Right renal cortex interstitium (tissue), 3 donors: Measurements from ENCODE around the gene MLH1. TPM values are rescaled to one million over a fixed set of nuclear protein-coding genes. Genes with fewer than 3 reads are reported as not detected.
"Not testable (repeated sequence)": the region's sequence is repeated elsewhere in the genome, so short reads cannot be mapped to it uniquely, and the experiment has no call there.

ENCODE experiments used
- DNase-seq, 3 donors: peaks; one replicate each; pipeline ENCODE4 v3.0.0-alpha.2; 2013; ENCODE audit warnings: low read depth in 3 of 3, low spot score in 2 of 3
- polyA plus RNA-seq, 3 donors: library from polyadenylated mRNA; unstranded; fragments of 120-200 nt; gene quantifications; one replicate each; pipeline ENCODE4 v1.2.1, GENCODE V29; 2013; ENCODE audit not compliant: insufficient read length in 3 of 3

MLH1 gene
- 10 to 100 TPM; 48.1 to 56.3 (median 51.5) TPM for polyA plus RNA-seq

DNA sequence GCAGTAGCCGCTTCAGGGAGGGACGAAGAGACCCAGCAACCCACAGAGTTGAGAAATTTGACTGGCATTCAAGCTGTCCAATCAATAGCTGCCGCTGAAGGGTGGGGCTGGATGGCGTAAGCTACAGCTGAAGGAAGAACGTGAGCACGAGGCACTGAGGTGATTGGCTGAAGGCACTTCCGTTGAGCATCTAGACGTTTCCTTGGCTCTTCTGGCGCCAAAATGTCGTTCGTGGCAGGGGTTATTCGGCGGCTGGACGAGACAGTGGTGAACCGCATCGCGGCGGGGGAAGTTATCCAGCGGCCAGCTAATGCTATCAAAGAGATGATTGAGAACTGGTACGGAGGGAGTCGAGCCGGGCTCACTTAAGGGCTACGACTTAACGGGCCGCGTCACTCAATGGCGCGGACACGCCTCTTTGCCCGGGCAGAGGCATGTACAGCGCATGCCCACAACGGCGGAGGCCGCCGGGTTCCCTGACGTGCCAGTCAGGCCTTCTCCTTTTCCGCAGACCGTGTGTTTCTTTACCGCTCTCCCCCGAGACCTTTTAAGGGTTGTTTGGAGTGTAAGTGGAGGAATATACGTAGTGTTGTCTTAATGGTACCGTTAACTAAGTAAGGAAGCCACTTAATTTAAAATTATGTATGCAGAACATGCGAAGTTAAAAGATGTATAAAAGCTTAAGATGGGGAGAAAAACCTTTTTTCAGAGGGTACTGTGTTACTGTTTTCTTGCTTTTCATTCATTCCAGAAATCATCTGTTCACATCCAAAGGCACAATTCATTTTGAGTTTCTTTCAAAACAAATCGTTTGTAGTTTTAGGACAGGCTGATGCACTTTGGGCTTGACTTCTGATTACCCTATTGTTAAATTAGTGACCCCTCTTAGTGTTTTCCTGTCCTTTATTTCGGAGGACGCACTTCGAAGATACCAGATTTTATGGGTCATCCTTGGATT is at the start of gene MLH1:
MLH1 (plus strand) TSS at position 193 of the 958 bp plus-strand sequence; CDS start at position 223, 30 bp downstream.
- peak; percentile 100 for DNase-seq

DNA sequence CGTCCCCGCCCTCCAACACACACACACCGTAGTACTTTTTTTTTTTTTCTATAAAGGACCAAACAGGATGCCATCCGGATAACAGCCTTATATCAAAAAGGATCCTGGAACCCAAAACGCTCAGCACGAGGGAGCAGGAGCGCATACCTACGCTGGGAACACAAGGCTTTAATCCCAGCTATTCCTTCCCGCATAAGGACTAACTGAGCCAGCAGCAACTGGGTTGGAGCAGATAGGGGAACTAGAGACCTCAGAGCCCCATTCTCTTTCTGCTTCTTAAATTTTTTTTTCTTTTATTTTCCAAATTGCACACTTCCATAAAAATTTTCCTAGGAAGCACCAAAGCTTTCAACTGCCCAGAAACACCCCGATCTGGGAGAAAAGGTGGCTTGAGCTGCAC is 49.7 kb upstream of the MLH1 start:
- no peak for DNase-seq

DNA sequence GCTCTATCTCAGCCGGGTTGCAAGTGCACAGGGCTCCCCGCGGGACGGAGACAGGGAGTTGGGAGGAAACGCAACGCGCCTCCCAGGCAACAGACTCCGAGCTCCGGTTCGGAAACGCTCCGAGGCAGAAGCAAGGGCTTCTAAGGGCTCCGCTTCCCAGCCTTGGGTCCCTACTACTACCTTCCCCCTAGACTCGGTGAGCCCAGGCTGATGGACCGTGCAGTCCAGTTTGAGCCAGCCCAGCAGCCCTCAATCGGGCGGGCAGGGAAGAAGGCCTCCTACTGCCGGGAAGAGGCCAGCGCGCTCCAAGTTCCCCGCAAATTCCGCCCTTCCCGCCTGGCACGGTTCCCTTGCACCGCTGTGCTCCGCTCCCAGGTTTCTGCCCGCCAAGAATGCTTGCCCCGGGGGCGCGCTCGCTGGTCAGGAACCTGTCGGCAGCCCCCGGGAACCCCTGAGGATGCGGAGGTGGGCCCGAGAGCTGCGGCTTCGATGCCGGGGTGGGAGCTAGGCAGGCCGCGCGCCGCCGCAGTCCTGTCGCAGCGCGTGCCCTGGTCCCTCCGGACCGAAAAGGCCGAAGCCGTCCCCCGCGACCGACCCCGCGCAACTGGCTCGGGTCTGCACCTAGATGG is 49.2 kb upstream of the MLH1 start:
- peak in 2 of 3 donors; percentile 36 to 60 for DNase-seq

DNA sequence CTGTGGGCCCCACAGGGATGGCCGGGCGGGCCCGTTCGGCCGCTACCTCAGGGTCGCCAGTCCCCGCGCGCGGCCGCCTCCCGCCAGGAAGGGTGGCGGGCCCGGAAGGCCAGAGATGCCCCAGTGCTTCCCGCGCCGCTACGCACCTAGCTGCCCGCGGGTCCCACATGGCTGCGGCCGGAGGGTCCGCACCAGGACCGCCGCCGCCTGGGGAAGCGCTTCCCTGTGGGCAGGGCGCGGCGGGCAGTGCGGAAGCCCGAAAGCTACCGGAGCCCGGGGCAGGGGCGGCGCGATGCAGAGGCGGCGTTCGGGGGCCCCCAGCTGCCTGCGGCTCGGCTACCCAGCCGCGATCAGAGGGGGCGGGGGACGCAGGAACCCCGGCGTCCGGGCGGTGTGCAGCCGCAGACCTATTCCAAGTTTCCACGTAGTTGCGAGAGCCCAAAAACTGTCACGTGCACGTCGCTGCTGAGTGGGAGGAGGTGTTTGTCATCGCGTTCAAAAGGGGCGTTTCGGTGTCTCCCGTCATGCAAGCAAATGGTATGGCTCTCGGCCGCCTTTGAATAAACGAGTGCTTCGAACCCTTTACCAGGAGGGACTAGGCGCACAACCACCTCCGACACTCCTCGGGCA is 48.6 kb upstream of the MLH1 start, which contains the start of gene TRANK1:
TRANK1 (minus strand) TSS at position 414 of the 630 bp plus-strand sequence; CDS start at position 169, 245 bp downstream.
- DNase-seq, result peak in 1 of 3 donors; percentile 45

DNA sequence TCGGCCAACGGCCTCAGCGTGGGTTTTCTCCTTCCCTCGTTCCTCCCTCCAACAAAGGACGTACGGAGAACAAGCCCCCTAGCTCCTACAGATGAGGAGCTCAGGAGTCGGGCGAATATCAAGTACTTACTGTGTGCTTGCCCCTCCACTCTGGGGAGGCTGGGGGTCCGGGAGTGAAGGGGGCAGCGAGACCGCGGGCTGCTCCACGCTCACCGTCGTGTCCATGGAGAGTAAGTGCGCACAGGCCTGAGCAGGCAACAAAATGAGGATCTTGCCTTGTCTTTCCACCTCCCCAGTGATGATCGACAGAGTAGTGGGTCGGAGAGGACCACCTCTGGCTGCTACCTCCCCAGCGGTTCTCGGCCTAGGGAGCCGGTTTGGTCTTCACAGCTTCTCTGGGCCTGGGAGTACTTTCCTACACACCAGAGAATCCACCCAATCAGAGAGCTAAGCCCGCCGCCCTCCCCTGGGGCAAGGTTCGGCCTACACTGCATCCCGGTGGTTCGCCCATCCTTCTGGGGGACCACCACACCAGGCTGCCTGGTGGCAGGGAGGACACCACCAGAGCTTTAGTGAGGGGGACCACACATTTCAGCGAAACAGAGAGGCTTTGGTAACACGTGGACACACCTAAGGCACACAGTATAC is 47.9 kb upstream of the MLH1 start:
- DNase-seq, result no peak

DNA sequence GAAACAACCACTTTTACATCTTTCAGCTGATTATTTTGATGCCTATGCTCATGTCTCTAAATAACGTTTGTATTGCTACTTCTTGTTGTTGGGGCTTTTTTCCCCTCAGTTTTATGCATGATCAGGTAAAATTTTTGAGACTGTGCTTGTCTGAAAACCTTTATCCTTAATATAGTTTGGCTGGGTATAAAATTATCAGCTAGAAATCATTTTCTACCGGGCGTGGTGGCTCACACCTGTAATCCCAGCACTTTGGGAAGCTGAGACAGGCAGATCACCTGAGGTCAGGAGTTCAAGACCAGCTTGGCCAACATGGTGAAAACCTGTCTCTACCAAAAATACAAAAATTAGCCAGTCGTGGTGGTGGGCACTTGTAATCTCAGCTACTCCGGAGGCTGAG is 45.5 kb upstream of the MLH1 start:
- not testable (repeated sequence) for DNase-seq

DNA sequence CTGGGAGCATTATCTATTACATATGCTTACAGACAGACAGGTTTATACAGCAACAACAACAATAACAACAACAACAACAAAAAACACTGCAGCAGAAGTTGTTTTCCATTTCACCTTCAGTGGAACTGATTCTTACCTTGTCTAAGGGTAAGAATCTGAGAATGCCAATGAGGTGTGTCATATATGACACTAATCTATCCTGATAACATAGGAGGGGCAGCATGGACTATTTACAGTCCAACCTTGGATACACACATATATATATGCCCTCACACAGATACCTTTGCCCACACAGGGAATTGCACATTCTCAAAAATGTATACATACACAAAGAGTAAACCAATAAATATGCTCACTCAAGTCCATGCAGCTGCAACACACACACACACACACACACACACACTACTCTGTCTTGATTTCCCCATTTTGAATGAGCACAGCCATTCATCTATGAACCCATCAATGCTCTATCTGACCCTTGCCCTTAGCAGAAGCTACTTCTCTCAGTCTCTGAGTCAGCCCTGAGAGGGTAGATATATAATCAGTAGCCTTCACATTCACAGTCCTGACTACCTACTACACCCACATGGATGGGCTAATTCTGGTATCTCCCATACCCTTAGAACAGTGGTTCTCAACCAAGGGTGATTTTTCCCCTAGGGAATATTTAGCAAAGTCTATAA is 38.7 kb upstream of the MLH1 start:
- DNase-seq, result no peak

DNA sequence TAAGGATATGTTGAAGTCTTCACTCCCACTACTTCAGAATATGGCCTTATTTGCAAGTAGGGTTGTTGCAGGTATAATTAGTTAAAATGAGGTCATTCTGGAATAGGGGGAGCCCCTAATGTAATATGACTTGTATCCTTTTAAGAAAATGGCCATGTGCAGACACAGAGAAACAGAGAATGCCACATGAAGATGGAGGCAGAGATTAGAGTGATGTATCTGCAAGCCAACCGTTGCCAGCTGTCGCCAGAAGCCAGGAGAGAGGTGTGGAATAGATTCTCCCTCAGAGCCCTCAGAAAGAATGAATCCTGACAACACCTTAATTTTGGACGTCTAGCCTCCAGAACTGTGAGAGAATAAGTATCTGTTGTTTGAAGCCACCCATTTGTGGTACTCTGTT is 37.2 kb upstream of the MLH1 start:
- DNase-seq, result no peak

DNA sequence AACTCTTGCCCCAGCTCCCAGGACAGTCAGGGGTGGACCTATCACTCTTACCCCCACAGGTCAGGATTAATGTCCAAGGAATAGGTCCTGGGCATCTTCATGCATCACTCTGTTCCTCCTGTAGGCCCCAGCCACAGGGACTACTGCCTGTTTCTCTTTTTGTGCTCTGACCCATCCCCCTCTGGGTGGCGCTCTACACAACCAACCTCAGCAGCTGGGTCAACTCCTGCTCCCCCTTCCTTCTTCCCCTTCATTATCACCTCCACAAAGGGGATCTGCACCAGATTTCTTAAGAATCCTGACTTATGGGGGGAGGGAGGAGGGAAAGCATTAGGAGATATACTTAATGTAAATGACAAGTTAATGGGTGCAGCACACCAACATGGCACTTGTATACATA is 36.3 kb upstream of the MLH1 start:
- no peak for DNase-seq

DNA sequence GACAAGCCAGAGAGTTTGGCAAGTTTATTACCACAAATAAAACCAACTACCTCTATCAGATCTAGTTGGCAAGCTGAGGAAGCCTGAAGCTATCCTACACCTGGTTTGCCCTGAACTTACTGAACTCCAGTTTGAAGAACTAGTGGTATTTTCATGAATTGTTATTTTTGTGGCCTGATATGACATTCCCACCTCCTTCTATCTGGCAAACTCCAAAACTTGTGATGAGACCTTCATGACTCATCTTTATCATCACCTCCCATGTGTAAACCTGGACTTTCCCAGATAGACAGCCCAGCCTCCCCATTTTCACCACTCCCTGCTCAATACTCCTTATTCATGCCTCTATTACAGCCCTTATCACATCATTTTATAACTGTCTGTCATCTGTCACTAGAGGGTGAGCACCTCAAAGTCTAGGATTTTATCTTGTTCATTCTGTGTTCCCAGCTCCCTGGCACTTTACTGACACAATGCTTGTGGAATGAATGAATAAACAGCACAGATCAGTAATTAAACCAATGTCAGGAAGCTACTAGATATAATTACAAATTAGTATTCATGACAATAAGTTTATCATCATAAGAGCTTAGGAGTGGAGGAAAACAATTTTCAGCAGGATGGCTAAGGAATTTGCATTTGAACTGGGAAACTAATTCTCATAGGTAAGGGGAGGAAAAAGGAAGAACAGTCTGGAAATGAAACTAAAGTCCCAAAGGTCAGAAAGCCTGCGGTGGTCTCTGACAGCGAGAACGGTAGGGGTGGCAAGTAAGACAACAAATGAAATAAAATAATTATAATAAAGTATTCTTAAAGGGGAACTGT is 35.2 kb upstream of the MLH1 start:
- no peak for DNase-seq

DNA sequence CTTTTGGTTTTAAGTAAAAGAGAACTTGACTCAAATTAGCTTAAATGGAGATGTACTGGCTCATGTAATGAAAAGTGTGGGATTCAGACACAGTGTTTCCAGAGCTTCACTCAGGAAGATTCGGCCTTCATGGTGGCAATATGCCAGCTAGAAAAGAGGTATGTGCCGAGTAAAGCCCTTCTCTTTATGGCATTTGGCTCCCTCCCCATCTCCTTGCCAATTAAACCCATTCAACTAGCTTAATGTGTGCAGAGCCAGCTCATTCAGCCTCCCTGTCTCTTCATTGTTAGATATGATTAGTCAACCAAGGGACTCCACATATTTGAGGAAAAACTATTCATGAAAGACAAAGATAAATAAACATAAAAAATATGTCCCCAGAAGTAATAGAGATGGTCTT is 33.5 kb upstream of the MLH1 start:
- no peak for DNase-seq

DNA sequence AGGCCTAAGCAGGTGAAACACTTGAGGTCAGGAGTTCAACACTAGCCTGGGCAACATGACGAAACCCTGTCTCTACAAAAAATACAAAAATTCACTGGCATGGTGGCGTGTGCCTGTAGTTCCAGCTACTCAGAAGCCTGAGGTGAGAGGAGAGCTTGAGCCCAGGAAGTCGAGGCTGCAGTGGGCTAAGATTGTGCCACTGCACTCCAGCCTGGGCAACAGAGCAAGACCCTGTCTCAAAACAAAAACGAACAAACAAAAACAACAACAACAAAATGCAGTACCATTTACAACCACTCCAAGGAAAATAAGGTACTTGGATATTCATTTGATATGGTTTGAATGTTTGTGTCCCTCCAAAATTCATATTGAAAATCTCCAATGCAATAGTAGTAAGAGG is 32.8 kb upstream of the MLH1 start:
- no peak for DNase-seq

DNA sequence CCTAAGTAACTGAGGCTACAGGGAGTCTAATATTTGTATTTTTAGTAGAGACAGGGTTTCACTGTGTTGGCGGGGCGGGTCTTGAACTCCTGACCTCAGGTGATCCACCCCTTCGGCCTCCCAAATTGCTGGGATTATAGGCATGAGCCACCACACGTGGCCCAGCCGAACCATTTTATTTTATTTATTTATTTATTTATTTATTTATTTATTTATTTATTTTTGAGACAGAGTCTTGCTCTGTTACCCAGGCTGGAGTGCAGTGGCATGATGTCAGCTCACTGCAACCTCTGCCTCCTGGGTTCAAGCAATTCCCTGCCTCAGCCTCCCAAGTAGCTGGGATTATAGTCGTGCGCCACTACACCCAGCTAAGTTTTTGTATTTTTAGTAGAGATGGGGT is 30.3 kb upstream of the MLH1 start:
- DNase-seq, result not testable (repeated sequence)

DNA sequence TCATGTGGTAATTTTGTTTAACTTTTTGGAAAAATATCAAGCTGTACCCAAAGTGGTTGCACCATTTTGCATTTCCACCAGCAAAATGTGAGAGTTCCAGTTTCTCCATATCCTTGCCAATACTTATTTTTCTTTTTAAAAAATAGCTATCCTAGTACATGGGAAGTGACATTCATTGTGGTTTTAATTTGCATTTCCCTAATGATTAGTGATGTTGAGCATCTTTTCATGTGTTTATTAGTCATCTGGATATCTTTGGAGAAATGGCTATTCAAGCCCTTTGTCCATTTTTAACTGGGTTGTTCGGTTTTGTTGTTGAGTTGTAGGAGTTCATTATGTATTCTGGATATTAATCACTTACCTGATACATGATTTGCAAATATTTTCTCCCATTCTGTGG is 29.0 kb upstream of the MLH1 start:
- no peak for DNase-seq

DNA sequence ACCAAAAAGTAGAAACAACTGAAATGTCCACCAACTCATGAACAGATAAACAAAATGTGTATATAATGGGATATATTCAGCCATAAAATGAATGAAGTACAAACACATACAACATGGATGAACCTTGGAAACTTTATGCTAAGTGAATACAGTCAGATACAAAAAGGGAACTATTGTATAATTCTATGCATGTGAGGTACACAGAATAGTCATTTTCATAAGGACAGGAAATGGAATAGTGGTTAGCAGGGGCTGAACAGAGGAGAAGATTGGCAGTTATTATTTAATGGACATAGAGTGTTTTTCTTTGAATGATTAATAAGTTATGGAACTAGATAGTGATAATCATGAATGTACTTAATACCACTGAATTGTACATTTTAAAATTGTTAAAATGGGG is 28.5 kb upstream of the MLH1 start:
- DNase-seq, result no peak

DNA sequence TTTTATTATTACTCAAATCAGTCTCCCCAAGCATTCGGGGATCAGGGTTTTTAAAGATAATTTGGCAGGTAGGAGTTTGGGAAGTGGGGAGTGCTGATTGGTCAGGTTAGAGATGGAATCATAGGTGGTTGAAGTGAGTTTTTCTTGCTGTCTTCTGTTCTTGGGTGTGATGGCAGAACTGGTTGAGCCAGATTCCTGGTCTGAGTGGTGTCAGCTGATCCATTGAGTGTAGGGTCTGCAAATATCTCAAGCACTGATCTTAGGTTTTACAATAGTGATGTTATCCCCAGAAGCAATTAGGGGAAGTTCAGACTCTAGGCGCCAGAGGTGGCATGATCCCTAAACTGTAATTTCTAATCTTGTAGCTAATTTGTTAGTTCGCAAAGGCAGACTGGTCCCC is 27.9 kb upstream of the MLH1 start:
- DNase-seq, result no peak

DNA sequence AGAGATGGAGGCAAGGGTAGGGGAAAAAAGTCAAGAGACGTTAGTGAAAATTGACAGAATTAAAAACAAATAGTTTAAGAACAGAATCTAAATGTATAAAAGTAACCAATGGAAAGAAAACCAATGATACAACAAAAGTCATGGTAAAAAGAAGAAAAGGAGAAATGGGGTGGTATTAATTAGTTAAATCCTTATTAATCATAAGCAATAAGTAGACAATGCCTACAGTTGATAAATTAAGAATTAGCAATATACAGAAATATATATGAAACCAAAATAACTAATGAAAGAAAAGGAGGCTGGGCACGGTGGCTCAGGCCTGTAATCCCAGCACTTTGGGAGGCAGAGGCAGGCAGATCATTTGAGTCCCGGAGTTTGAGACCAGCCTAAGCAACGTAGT is 24.2 kb upstream of the MLH1 start:
- DNase-seq, result no peak

DNA sequence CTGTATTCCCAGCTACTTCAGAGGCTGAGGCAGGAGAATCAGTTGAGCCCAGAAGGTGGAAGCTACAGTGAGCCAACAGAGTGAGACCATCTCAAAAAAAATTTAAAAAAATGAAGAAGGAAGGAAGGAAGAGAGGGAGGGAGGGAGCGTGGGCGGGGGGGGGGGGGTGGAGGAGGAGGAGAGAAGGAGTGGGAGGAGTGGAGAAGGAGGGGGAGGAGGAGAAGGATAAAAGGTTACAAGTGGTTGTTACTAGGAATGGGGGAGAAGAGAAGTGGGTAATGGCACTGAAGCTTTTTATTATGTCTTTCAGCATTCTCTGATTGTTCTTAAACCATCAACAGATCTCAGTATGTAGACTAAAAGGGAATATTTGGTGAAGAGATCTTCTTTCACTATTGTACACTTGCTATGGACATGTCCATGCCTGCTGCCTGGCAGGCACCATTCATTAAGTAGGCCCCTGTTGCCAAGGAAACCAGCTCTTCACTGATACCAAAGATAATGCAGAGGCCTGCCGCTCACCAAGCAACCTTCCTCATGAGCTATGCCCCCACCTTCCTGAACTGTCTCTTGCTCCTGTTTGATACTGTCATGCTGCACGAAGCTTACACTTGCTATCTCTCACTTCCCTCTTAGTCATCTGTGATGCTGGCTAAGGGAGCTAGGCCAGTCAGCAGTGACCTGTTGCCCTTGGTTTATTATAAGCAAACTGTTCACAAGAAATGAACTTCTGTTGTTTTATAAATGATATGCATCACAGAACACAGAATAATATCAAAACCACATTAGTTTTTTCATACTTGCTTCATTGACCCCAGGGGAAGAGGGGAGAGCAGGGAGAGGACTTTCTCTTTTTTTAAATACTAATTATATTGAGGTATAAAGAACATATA is 23.5 kb upstream of the MLH1 start:
- no peak for DNase-seq
